ENCODE measurements around the gene RXRA. TPM values are rescaled to one million over a fixed set of nuclear protein-coding genes. Genes with fewer than 3 reads are reported as not detected.

RXRA gene
- polyA plus RNA-seq, 1 experiment: 5.3 TPM

GRCh38 chr9:134286471-134287245 lies 39.6 kb upstream of the RXRA start:
- CTCF ChIA-PET: no interaction called here
- H3K4me3 ChIP-seq (ENCODE audit: low read depth, low read length): no peak overlapping the region
- no peak for TF ChIP-seq CTCF (IDR thresholded peaks at IDR 0.05; ENCODE audit: low read depth, low read length)
- H3K27ac ChIP-seq (ENCODE audit: low read depth, low read length): no peak overlapping the region
- DNase-seq (ENCODE audit: low read depth, low spot score): no peak
- POLR2A ChIA-PET: interaction anchor here (0.7 kb wide), 1 partner anchor 90 kb away, joined by 10 read pairs; no protein-coding TSS in a partner anchor
- H3K9me3 ChIP-seq (ENCODE audit: control insufficient read depth, insufficient read depth, low read length): no peaks in the 10 kb centered on the region; the same call in 1 of the 2 replicates
- peaks cover 28% of the 10 kb centered on the region for H3K27me3 ChIP-seq (ENCODE audit: control insufficient read depth, insufficient read depth, low read length)

- no peak for TF ChIP-seq CTCF (IDR thresholded peaks at IDR 0.05; ENCODE audit: low read depth, low read length)
- Histone ChIP-seq H3K9me3 (ENCODE audit: control insufficient read depth, insufficient read depth, low read length) (no peaks in the 10 kb centered on the region; the same call in 1 of the 2 replicates), H3K27ac (ENCODE audit: low read depth, low read length) (no peak overlapping the region), H3K4me3 (ENCODE audit: low read depth, low read length) (no peak overlapping the region), H3K27me3 (ENCODE audit: control insufficient read depth, insufficient read depth, low read length) (peaks cover 20% of the 10 kb centered on the region)
- ChIA-PET POLR2A (no interaction called here), CTCF (no interaction called here)
- DNase-seq (ENCODE audit: low read depth, low spot score): no peak
These were observed 38.4 kb upstream of the RXRA start for GRCh38 chr9:134287591-134288491.

GRCh38 chr9:134288746-134289145 lies 37.5 kb upstream of the RXRA start:
- H3K4me3 ChIP-seq (ENCODE audit: low read depth, low read length): no peak overlapping the region
- ChIA-PET POLR2A (interaction anchor here (0.5 kb wide), 1 partner anchor 239 kb away, joined by 3 read pairs; no protein-coding TSS in a partner anchor), CTCF (no interaction called here)
- no peak for DNase-seq (ENCODE audit: low read depth, low spot score)
- TF ChIP-seq CTCF (IDR thresholded peaks at IDR 0.05; ENCODE audit: low read depth, low read length): no peak
- H3K27me3 ChIP-seq (ENCODE audit: control insufficient read depth, insufficient read depth, low read length): peaks cover 17% of the 10 kb centered on the region
- H3K9me3 ChIP-seq (ENCODE audit: control insufficient read depth, insufficient read depth, low read length): no peaks in the 10 kb centered on the region; the same call in 1 of the 2 replicates
- no peak overlapping the region for H3K27ac ChIP-seq (ENCODE audit: low read depth, low read length)

- POLR2A ChIA-PET: interaction anchor here (0.5 kb wide), 1 partner anchor 238 kb away, joined by 3 read pairs; no protein-coding TSS in a partner anchor
- Histone ChIP-seq H3K27me3 (ENCODE audit: control insufficient read depth, insufficient read depth, low read length) (peaks cover 22% of the 10 kb centered on the region), H3K27ac (ENCODE audit: low read depth, low read length) (no peak overlapping the region), H3K9me3 (ENCODE audit: control insufficient read depth, insufficient read depth, low read length) (no peaks in the 10 kb centered on the region), H3K4me3 (ENCODE audit: low read depth, low read length) (no peak overlapping the region)
- DNase-seq (ENCODE audit: low read depth, low spot score): no peak
- TF ChIP-seq CTCF (IDR thresholded peaks at IDR 0.05; ENCODE audit: low read depth, low read length): no peak
- CTCF ChIA-PET: no interaction called here
These were observed 36.9 kb upstream of the RXRA start for GRCh38 chr9:134289241-134289875.
